ENCODE measurements around the gene SIX5.

The SIX5 gene

GRCh38 chr19:45777395-45777961, 8.4 kb upstream of the SIX5 start:
- DNase-seq (ENCODE audit: low spot score), result no peak
- no peak for TF ChIP-seq CTCF (IDR thresholded peaks at IDR 0.05; ENCODE audit: borderline replicate concordance, control extremely low read depth, extremely low read depth, insufficient read depth, missing control alignments)
- in situ Hi-C loops (cut with MboI; ENCODE audit: low sequenced_read_pairs, unreplicated experiment), result no loop called here

GRCh38 chr19:45774765-45775164, 5.7 kb upstream of the SIX5 start:
- in situ Hi-C loops (cut with MboI; ENCODE audit: low sequenced_read_pairs, unreplicated experiment), result no loop called here
- no peak for DNase-seq (ENCODE audit: low spot score)
- TF ChIP-seq CTCF (IDR thresholded peaks at IDR 0.05; ENCODE audit: borderline replicate concordance, control extremely low read depth, extremely low read depth, insufficient read depth, missing control alignments), result no peak

GRCh38 chr19:45773384-45773783, 4.3 kb upstream of the SIX5 start:
- in situ Hi-C loops (cut with MboI; ENCODE audit: low sequenced_read_pairs, unreplicated experiment), result no loop called here
- DNase-seq (ENCODE audit: low spot score), result no peak
- no peak for TF ChIP-seq CTCF (IDR thresholded peaks at IDR 0.05; ENCODE audit: borderline replicate concordance, control extremely low read depth, extremely low read depth, insufficient read depth, missing control alignments)

GRCh38 chr19:45772912-45773311, 3.9 kb upstream of the SIX5 start:
- DNase-seq (ENCODE audit: low spot score), result no peak
- TF ChIP-seq CTCF (IDR thresholded peaks at IDR 0.05; ENCODE audit: borderline replicate concordance, control extremely low read depth, extremely low read depth, insufficient read depth, missing control alignments), result no peak
- in situ Hi-C loops (cut with MboI; ENCODE audit: low sequenced_read_pairs, unreplicated experiment), result no loop called here

GRCh38 chr19:45772130-45772840, 3.2 kb upstream of the SIX5 start:
- in situ Hi-C loops (cut with MboI; ENCODE audit: low sequenced_read_pairs, unreplicated experiment), result no loop called here
- TF ChIP-seq CTCF (IDR thresholded peaks at IDR 0.05; ENCODE audit: borderline replicate concordance, control extremely low read depth, extremely low read depth, insufficient read depth, missing control alignments), result no peak
- DNase-seq (ENCODE audit: low spot score), result no peak

GRCh38 chr19:45771311-45771933, 2.4 kb upstream of the SIX5 start:
- in situ Hi-C loops (cut with MboI; ENCODE audit: low sequenced_read_pairs, unreplicated experiment), result no loop called here
- DNase-seq (ENCODE audit: low spot score), result no peak
- TF ChIP-seq CTCF (IDR thresholded peaks at IDR 0.05; ENCODE audit: borderline replicate concordance, control extremely low read depth, extremely low read depth, insufficient read depth, missing control alignments), result no peak

All from GM13976 (cell line).